A549 (cell line): ENCODE data around the gene RPS6KA3.

Experiments used
- BHLHE40 ChIP-seq: IDR thresholded peaks from 2 replicates; pipeline ENCODE4 v1.6.1; 2012; ENCODE audit warnings: low read depth, low read length, inconsistent platforms
- CTCF ChIP-seq: fragments of >200 bp; sonication (Bioruptor Twin); formaldehyde crosslinking; IDR thresholded peaks from 3 replicates; pipeline ENCODE4 v1.5.1; 2016
- MYC ChIP-seq: IDR thresholded peaks from 2 replicates; pipeline ENCODE4 v1.6.1; 2012; ENCODE audit warnings: mild to moderate bottlenecking, inconsistent platforms, low read length, improper control_type of control experiment, borderline replicate concordance
- RAD21 ChIP-seq, 2 experiments: fragments of >200 bp in 1 of 2; sonication (Bioruptor Twin) in 1 of 2; formaldehyde crosslinking in 1 of 2; IDR thresholded peaks in 1 of 2; conservative IDR thresholded peaks in 1 of 2; 2 replicates in 1 of 2; 3 replicates in 1 of 2; pipeline ENCODE4 v1.6.1; 2012 to 2018; ENCODE audit warnings: inconsistent platforms in 1 of 2
- REST ChIP-seq: fragments of 200-600 bp; sonication (generic); IDR thresholded peaks from 2 replicates; pipeline ENCODE4 v1.6.1; 2016; ENCODE audit warnings: antibody characterized with exemption, mild to moderate bottlenecking, moderate library complexity

- TF ChIP-seq CTCF (no peak), BHLHE40 (no peak), RAD21 (conservative IDR thresholded peaks at IDR 0.05 in 1 of 2, IDR thresholded peaks at IDR 0.05 in 1 of 2) (no peak), MYC (no peak), REST (no peak)
Measured at GRCh38 chrX:20140420-20140819, 126.3 kb downstream of the RPS6KA3 start.
